HG03457 (cell line): ENCODE measurements around the gene DES.

Experiments used
- ATAC-seq: cut with Tn5 transposase; IDR thresholded peaks from one replicate; pipeline ENCODE4 v1.9.1; 2021; ENCODE audit warnings: moderate number of reproducible peaks; ENCODE audit not compliant: unreplicated experiment

The DES gene

GRCh38 chr2:219437690-219438206 lies 19.6 kb downstream of the DES start:
- ATAC-seq: no peak

DNA sequence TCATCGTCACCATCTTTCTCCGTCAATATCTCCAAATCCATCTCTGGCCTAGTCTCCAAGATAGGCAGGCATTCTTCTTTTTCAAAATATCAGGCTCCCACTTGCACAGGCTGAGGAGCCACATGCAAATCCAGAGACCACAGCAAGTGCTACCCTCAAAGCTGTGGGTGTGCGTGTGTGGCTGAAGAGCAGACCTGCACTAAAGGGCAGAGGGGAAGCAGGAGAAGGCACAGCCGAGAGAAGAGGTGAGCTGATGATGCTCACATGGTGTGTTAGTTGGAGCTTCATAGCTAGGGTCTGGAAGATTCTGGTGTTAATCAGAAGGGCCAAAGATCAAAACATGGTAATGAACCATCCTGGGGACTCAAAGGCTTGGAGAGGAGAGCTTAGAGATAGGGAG lies 20.3 kb downstream of the DES start:
- ATAC-seq: no peak

DNA sequence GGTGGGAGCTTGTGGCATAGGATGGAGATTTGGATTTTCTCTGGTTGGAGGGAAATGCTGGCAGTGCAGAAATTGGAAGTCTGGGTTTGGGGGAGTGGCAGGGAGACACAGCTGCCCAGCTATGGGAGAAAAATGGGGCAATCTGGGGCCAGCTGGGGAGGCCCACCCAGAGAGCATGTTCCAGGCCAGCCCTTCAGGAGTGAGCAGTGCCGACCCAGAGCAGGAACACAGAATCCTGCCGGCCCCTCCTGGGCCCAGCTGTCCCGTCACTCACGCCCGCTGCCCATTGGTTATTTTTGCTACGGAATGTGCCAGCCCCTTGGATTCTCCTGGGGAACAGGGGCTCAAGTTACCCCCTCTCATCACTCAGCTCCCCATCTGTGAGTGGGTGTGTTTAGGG lies 21.3 kb downstream of the DES start:
- ATAC-seq: no peak

GRCh38 chr2:219440388-219441256 lies 22.4 kb downstream of the DES start:
- no peak for ATAC-seq

DNA sequence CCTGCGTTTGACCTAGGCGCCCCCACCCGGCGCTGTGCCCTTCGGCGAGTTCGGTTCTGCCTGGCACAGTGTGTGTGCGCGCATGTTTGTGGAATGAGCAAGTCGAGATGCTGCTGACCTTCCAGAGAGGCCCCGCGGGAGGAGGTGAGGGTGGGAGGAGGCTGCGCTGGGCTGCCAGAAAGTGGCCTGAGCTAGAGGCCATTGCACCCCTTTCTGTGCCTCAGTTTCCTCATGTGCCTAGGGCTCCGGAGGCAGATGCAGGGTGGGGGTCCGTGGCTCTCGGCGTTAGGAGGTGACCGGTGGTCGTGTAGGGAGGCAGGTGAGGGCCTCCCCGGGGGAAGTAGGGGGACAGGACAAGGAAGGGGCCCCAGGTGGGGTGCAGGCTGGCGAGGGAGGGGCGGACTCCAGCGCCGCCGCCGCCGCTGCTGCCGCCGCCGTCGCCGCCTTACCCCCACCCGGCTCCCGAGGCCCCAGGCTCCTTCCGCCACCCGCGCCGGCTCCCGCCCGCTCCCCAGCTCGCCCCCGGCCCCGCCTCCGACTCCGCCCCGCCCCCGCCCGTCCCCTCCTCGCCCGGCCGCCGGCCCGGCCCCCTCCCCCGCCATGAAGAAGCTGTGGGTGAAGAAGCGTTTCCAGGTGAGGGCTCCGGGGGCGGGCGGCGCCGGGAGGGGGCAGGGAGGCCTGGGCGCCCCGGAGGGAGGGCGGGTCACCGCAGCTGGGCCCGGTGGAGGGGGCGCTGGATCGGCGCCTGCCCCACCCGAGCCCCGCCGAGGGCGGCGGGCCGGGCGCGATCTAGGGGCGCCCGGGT lies 23.5 kb downstream of the DES start:
- ATAC-seq: no peak

DNA sequence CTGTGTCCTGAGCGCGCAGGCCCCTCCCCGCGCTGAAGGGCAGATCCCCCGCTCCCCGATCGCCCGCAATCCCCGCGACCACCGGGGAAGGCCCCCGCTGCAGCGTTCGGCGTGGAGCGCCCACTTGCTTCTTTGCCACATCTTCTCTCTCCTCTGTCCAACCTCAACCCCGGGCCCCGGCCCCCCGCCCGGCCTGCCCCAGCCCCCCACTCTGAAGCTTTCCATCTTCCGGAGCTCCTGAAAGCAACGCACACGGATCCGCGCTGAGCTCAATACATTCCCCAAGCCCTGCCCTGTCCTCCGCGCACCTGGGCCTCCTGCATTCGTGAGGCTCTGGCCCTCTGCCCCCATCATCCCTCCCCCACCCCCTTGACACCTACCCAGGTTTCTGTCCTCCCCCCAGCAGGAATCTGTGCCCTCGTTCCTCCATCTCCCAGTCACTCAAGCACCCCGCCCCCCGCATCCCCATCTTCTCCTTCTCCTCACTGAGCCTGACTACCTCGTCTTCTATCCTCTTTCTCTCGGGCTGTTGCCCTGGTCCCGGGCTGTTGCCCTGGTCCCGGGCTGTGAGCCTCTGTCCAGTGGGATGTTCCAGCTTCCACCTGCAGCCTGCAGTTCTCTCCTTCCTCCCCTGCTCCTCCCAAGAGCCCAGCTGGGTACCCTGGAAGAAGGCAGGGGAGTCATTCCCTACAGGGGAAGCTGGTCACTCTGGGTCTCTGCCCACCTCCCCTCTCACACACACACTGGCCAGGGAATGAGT lies 24.3 kb downstream of the DES start:
- ATAC-seq: no peak

GRCh38 chr2:219443016-219443696 lies 25.0 kb downstream of the DES start:
- ATAC-seq: no peak

DNA sequence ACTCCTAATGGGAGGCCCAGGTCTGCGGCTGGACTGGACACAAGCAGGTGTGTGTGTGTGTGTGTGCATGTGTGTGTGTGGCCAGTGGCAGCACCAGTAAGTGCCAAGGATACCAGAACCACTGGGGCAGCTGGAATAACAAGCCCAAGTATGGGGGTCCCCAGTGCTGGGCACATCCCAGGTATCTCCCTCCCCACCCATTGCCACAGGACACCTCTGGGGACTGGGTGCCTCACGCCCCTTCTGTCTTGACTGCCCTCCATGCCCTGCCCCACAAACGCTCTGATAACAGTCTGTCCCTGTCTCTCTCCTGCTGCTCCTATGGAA lies 25.5 kb downstream of the DES start:
- no peak for ATAC-seq

GRCh38 chr2:219444566-219445091 lies 26.5 kb downstream of the DES start:
- ATAC-seq: no peak

DNA sequence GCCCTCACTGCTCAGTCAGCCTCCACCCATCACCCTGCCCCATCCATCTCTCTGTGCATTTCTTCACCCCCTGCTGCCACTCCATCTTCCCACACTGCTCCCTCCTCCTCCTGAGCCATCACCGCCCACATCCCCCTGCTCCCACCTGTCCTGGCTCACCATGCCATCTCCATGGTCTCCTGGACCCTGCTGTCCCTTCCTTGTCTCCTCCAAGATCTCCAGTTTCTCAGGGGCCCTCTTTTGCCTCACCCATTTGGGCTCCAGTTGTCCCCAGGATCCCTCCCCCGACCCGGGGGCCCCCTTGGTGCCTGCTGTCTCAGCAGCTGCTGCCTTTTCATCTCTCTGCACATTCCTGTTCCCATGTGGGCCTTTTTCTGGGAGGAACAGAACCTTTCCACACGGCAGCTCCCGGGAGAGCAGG lies 27.1 kb downstream of the DES start:
- no peak for ATAC-seq

GRCh38 chr2:219446101-219446504 lies 27.9 kb downstream of the DES start:
- no peak for ATAC-seq

- no peak for ATAC-seq
Observed at GRCh38 chr2:219446689-219447088, 28.5 kb downstream of the DES start.

GRCh38 chr2:219447242-219448098 lies 29.3 kb downstream of the DES start:
- ATAC-seq: no peak

GRCh38 chr2:219448099-219448775 lies 30.1 kb downstream of the DES start:
- no peak for ATAC-seq

DNA sequence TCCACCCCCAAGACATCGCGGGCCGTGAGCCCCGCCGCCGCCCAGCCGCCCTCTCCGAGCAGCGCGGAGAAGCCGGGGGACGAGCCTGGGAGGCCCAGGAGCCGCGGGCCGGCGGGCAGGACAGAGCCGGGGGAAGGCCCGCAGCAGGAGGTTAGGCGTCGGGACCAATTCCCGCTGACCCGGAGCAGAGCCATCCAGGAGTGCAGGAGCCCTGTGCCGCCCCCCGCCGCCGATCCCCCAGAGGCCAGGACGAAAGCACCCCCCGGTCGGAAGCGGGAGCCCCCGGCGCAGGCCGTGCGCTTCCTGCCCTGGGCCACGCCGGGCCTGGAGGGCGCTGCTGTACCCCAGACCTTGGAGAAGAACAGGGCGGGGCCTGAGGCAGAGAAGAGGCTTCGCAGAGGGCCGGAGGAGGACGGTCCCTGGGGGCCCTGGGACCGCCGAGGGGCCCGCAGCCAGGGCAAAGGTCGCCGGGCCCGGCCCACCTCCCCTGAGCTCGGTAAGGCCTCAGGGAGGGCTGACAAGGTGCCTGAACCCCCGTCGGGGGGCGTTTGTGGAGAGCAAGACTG lies 30.7 kb downstream of the DES start:
- no peak for ATAC-seq

DNA sequence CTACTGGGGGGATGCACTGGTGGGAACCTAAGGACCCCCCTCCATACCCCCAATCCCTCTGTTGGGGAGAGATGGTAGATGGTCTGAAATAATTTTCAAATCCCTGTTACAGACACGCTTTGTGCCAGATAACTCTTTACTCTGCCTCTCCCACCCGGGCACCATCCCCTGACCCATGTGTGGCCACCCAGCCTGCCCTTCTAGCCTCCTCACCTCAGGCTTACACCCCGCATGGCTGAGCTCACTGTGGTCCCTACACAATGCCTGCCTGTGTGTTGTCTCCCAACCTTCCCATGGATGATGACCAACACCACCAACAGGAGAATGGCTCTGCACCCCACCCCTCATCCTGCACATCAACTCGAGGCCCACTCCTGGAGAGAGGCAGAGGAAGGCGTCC lies 31.4 kb downstream of the DES start:
- ATAC-seq: no peak

GRCh38 chr2:219451661-219452360 lies 33.6 kb downstream of the DES start:
- ATAC-seq: no peak
